Germinal center (tissue), 1 donor: ENCODE results near the gene AFF3.
A peak's percentile ranks its signal among the peaks of the same experiment; 100 is the strongest.
"Not testable (repeated sequence)": the region's sequence is repeated elsewhere in the genome, so short reads cannot be mapped to it uniquely, and the experiment has no call there.

Experiments used
- DNase-seq: peaks from one replicate; pipeline ENCODE4 v3.0.0; 2012; ENCODE audit warnings: mixed read lengths, low spot score

AFF3 gene, protein sequence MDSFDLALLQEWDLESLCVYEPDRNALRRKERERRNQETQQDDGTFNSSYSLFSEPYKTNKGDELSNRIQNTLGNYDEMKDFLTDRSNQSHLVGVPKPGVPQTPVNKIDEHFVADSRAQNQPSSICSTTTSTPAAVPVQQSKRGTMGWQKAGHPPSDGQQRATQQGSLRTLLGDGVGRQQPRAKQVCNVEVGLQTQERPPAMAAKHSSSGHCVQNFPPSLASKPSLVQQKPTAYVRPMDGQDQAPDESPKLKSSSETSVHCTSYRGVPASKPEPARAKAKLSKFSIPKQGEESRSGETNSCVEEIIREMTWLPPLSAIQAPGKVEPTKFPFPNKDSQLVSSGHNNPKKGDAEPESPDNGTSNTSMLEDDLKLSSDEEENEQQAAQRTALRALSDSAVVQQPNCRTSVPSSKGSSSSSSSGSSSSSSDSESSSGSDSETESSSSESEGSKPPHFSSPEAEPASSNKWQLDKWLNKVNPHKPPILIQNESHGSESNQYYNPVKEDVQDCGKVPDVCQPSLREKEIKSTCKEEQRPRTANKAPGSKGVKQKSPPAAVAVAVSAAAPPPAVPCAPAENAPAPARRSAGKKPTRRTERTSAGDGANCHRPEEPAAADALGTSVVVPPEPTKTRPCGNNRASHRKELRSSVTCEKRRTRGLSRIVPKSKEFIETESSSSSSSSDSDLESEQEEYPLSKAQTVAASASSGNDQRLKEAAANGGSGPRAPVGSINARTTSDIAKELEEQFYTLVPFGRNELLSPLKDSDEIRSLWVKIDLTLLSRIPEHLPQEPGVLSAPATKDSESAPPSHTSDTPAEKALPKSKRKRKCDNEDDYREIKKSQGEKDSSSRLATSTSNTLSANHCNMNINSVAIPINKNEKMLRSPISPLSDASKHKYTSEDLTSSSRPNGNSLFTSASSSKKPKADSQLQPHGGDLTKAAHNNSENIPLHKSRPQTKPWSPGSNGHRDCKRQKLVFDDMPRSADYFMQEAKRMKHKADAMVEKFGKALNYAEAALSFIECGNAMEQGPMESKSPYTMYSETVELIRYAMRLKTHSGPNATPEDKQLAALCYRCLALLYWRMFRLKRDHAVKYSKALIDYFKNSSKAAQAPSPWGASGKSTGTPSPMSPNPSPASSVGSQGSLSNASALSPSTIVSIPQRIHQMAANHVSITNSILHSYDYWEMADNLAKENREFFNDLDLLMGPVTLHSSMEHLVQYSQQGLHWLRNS (N-terminal part only)

DNA sequence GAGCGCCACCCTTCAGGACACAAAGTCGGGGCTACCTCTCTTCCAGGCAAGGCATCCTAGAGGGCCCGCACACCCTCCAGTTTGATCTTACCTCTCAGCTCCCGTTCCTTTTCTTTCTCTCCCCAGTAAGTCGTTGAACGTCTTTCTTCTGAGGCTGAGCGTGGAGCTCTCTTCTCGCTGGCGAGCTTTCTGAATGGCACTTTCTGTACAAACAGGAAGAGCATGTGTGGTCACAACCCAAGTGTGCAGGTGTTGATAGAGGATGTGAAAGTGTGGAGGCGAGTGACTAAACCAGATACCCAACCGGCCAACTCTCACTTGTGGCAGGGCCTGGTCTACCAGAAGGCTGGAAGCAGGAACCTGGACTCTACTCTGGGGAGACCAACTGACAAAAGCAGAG is at the start of gene AFF3:
AFF3 (minus strand) TSS at position 198 of the 400 bp plus-strand sequence. CDS start 38,136 bp downstream, outside the sequence.
- peak; percentile 82 for DNase-seq

DNA sequence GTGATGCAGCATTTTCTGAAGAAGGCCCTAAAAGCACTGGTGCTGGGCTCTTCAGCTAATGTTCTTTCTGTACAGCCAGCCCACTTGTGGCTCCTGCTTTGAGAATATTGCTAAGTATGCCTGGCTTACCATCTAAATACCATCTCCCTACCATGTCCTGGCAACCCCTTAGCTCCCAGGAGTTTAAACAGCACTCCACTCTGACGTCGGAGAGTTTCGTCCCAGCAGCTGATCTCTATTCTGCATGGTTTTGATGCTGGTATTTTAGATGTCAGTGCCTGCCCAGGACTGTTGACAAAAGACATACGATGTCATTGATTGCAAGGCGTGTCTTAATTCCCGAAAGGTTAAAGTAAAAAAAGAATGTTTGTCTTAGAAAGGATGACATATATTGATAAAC is 47.0 kb upstream of the AFF3 start:
- DNase-seq = no peak

DNA sequence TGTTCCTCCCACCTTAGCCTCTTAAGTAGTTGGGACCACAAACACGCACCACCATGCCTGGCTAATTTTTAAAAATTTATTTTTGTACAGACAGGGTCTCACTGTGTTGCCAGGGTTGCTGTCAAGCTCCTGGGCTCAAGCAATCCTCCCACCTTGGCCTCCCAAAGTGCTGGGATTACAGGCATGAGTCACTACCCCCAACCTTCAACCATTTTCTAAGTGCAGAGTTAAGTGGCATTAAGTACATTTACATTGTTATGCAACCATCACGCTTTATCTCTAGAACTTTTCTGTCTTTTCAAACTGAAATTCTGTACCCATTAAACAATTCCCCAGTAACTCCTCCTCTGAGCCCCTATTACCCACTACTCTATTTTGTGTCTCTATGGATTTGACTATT is 45.9 kb upstream of the AFF3 start:
- DNase-seq = no peak

DNA sequence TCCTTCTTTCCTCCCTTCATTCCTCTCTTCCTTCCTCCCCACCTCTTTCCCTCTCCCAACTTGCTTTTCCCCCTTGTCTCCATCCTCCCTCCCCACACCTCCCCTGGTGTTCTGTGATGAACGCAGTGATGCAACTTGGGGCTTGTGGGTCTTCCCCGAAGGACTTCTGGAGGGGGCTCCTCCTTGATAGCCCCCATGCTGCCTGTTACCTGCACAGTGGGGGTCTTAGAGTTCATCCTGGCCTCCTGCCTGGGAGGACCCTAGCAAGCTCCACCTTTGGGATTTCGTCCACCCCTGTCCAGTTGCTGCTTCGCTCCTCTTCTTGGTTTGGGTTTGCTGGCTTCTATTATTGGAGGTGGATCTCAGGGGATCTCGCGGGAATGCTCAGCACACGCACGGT is 43.7 kb upstream of the AFF3 start:
- DNase-seq = no peak

DNA sequence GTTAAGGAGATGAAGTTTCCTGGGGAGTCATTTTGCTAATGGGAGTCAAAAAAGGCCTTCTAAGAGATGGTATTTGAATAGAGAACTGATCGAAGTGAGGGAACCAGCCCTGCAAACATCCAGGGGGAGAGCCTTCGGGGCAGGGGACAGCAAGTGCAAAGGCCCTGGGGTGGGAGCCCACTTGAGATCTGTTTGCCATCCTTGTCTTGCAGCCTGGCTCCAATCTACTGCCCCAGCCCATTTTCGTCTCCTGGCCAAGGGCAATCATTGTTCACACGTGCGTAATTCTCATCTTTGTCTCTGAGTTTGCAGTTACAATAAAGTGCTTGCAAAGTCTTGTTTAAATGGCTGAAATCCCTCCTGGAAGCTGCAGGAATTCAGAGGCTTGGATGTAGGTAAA is 43.1 kb upstream of the AFF3 start:
- no peak for DNase-seq

DNA sequence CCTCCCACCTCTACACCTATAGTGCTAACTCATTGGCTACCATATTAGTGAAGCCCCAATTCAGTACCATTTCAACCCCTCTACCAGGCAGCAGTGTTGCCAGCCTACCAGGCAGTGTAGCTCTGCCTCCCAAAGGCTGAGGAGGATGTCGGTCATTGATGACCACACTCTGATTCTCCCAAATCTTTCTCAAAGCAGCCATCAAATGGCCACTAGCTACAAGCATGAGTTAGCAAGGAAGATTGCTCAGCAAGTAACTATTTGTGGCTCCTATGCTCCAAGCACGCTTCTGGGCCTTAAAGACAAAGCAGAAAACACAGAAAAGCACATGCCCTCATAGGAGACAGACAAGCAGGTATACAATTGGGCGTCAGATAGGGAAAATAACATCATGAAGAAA is 42.7 kb upstream of the AFF3 start:
- no peak for DNase-seq

DNA sequence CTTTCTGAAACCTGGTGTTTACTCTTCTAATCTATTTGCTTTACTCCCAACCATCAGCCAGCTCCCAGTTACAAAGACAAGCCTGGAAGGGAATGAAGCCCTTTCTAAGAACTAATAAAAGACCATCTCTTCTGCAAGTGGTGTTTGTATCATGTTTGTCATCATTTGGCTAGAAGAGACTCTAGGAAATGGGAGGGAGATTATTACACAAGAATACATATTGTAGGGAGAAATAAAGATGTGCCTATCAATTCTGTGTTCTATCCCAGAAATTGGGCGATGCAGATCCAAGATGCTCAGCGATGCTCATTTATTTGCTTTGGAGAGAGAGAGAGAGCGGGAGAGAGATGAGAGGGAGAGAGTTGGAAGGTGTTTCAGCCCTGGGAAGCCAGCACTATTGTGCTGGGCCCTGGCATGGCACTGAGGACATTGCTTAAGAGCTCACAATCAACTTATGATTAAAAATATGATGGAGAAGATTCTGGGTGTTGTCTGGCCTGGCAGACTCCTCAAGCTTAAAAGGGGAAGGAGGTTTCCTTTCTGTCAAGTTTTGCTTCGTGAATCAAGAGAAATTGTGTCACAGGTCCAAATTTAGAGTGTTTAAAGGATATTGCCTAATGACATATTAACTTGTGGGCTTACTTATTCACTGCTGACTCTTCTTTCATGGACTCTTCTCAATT is 41.8 kb upstream of the AFF3 start:
- no peak for DNase-seq

DNA sequence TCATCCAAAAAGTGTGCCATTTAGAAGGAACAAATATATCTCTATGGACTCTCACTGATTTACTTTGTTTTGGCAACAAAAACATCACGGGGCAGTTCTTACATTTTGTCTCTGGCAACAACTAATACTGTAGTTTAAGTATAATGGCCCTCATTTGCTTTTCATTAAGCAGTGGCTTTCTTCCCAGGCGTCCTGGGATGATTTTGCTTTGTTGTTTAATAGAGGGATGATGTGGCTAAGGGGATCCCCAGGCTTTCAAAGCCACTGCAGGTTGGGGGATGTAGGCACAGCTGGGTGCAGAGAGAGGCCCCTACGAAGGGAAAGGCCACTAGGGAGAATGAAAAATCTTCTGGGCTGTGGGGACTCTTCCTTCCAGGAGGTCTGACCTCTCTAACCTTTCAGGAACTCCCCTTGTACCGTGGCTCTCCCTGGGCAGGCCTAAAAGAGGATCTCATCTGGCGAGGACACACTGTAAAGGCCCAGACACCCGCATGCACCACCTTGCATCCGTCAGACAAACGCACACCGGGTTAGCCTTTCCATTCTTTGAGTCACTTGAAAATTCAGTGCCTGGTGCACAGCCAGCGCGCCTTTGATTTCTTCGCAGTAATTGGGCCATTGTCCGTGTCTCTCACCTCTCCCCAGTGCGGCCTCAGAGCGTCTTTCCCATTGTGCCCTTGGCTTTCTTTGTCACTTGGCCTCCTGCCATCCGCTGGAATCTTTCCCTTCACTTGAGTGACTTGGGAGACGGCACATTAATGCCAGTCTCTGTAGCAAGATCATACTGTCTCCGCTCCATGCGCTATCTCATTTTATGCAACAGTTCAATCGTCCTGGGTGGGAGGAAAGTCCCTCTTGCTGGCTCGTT is 40.3 kb upstream of the AFF3 start:
- no peak for DNase-seq

DNA sequence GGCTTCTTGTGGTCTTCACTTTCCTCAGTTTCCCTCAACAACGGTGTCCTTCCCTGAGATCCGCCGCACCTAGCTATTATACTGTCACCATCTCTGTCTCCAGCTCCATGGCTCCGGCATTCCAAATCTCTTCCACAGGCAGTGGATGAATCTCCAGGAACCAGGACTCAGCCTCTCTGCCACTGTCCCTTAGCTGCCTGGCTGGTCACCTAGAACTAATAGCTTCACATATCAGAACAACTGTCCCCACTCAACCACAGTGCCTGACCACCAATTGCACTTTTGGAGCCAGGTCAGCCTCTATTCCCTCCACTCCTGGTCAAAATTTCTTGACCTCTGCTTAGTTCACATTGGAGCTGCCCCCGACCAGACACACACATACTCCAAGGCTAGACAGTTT is 38.1 kb upstream of the AFF3 start:
- DNase-seq = no peak

DNA sequence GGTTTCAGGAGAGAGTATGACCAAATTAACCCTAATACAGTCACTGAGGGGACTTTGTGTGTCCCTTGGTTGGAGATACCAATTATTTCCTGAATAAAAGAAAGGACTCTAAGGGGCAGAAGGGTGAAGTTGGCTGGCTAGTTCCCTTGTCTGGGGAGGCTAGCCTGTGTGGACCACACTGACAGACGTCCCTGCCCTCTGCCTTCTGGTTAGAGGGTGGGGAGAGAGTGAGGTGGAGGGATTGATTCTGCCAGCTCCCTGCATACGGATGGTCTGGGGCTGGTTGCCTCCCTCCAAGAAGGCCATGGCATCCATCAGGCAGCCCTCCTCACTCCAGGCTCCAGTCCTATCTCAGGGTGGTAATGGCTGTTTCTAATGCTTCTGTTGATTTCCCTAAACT is 37.4 kb upstream of the AFF3 start:
- DNase-seq = no peak

DNA sequence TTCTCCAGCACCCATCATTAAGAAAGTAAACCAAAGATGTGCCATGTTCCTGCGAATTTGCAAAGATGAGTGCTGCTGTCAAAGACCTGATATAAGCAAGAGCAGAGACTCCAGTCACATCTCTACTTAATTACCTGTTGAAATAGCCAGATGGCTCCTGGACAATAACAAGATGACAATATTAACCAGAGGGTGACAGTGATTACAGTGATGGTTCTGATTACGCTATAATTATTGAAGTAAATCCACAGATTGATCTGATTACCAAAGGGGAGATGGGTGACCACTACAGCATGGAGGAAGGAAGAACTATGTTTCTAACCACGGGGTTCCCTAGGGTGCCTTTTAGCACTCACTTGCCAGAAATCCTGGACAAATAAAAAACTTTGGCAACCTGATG is 36.5 kb upstream of the AFF3 start:
- DNase-seq = no peak

DNA sequence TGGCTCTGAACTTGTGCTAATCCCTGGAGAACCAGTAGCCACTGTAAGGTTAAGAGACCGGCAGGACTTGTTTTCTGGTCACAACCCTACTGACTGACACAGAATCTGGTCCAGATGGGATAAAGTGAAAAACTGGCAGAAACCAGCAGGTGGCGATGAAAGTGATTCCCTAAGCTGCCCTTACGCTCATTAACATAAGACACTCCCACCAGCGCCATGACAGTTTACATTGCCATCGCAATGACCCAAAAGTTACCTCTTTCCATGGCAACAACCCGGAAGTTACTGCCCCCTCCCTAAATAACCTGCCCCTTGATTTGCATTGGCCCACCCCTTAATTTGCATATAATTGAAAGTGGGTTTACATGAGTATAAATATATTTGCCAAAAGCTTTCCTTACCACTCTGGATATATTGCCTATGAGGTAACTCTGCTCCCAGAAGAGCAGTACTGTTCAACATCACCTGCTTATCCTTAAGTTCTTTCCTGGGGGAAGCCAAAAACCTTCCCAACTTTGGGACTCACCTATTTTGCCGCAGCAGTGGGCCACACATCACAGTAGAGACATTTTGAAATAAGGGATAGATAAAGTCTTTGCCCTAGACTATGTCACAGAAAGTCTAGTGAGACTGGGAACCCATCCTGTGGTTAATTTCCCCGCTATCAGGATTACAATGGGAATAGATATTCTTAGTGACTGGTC is 35.8 kb upstream of the AFF3 start:
- peak; percentile 82 for DNase-seq

DNA sequence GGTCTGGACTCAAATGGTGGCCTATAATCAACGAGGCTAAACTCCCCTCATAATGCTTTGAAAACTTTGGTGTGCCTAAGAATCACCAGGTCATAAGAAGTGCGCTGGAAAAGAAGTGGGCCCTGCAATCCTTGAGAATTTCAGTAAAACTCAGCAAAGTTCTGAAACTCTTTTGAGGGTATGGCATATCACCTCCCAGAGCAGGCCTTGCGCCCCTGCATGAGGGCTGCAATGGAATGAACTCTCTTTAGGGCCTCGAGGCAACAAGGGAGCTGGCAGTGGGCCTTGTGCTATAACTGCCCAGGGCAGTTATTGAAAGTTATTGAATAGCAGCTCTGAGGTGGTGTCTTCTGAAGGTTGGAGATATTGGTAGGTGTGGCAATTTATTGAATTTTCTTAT is 34.5 kb upstream of the AFF3 start:
- no peak for DNase-seq

DNA sequence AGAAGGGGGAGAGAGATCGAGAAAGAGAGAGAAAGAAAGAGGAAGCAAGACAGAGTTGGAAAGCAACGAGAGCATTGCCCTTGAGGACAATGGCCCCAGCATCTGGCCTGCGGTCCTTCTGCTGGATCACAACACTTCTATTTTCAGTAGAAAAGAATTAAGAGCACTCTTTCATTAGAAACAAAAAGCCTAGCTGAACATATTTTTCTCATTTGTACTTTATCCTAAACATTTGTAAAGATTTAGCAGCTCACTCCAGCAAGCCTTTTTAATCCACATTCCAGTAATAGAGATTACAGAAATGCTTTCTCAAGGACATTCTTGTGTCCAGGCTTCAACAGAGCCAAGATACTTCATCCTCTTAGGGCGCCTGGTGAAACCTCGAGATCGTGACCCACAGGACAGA is 31.6 kb upstream of the AFF3 start:
- DNase-seq = no peak

DNA sequence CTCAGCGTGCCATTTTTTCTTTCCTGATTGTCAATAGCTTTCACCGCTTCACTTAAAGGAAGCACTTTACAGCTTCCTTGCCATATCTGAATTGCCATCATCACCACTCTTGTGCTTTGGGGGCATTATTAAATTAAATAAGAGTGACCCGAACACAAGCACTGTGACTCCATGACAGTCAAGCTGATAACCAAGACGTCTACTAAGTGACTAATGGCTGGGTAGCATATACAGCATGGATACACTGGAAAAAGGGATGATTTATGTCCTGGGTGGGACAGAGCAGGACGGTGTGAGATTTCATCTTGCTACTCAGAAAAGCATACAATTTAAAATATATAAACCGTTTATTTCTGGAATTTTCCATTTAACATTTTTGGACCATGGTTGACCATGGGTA is 24.3 kb upstream of the AFF3 start:
- no peak for DNase-seq

DNA sequence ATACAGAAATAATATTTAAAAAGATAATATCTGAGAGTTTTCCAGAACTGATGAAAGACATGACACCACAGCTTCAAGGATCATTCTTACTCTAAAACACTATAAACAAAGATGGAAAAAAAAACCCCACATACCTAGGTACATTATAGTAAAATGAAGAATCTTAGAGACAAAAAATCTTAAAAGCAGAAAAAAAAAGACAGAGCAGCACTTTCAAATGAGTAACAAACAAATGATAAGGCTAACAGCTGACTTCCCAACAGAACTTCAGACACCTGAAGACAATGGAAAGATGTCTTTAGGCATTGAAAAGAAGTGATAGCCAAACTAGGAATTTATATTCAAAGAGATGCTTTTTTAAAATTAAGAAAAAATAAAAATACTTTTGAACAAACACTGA is 21.2 kb upstream of the AFF3 start:
- no peak for DNase-seq

DNA sequence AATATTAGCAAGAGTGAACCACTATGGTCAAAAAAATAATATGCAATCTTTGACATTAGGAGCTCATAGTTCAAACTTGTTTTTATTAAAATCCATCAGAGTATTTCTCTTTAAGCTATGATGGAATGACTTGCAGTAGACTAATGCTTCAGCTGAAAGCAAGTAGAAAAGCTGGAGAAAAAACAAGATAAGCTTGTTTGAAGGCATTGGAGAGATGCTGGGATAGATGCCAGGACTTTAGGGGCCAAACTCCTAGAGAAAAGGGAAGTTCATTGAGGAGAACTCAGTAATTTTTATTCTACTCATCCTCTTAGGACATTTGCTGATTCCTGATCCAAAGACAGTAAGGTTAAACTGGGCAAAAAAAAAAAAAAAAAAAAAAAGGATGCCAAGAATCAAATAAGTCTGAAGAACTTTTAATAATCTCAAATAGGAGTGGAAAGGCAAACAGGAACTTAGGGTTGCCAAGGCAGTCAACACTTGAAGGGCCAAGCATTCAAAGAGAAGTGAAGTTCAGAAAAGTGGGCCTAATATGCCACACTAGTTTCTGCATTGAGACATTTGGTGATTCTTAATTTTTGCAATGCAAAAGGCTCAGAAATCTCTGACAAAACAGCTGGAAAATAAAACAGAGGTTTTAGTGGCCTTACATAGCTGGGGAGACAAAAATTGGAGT is 19.7 kb upstream of the AFF3 start:
- no peak for DNase-seq

DNA sequence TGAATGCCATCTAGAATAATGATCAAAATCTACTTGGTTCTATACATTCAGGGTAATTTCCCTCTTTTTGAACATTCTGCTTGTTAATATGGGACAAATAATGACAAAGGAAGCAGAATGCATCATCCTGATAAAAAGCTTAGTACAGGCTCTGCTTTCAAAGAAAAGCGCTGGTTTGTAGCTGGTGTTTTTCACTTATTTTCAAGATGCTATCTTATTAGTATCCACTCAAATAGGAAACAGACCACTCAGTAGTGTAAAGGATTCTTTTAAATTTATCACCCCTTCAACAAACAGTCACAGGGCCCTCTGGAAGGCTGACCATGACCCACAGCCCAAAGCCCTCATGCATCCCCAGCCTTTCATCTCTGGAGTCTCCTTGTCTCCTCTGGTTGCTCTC is 18.0 kb upstream of the AFF3 start:
- no peak for DNase-seq

DNA sequence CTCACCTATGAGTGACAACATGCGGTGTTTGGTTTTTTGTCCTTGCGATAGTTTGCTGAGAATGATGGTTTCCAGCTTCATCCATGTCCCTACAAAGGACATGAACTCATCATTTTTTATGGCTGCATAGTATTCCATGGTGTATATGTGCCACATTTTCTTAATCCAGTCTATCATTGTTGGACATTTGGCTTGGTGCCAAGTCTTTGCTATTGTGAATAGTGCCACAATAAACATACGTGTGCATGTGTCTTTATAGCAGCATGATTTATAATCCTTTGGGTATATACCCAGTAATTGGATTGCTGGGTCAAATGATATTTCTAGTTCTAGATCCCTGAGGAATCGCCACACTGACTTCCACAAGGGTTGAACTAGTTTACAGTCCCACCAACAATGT is 9.4 kb upstream of the AFF3 start:
- DNase-seq = not testable (repeated sequence)

DNA sequence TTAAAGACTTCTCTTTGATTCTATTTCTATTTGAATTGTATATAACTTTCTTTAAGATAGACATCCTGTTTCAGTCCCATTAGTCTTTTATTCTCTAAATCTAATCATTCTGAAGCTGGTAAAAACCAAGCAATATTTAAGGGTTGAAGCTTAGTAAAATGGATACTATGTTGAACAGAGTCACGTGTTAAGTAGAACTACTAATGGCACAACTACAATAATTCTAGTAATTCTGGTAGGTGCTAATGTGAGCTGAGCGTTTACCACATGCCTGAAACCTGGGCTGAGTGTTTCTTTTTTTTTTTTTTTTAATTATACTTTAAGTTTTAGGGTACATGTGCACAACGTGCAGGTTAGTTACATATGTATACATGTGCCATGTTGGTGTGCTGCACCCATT is 8.9 kb upstream of the AFF3 start:
- DNase-seq = no peak
